ENCODE measurements around the gene RPS6KA2.
"Not testable (repeated sequence)": the region's sequence is repeated elsewhere in the genome, so short reads cannot be mapped to it uniquely, and the experiment has no call there.

Gene RPS6KA2

DNA sequence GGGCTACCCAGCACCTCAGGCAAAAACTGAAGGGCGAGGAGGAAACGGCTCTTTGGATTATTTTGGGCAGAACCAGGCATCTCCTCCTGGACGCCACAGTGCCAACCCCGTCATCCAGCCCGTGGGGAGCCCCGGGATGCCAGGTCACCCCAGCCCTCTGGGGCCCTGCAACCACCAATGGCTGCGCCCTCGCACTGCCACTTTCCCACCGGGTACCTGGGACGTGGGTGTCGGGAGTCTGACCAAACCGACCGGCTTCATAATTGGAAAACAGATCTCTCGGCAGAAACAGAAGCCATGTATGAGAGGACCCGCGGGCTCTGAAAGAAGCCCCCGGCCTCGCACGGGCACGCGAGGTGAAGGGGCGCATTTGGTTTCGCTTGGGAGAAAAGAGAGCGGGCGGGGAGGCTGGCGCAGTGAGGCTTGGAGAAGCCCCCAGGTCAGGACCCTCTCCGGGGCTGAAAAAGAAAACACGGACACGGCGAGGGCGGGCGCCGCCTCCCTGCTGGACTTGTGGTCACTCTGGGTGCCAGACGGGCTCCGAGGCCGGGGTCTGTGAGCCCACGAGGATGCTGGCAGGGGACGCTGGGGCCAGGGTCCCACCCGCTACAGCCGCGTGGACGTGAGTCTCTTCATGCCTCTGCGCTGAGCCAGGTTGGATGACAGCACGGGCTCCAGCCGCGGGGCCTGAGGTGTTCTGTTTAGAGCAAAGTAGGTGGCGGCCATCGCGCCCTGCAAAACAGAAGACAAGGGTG lies 214.7 kb downstream of the RPS6KA2 start:
- no peak for FAIRE-seq

GRCh38 chr6:166411721-166412151 lies 215.3 kb downstream of the RPS6KA2 start:
- FAIRE-seq: no peak

GRCh38 chr6:166411271-166411670 lies 215.8 kb downstream of the RPS6KA2 start:
- FAIRE-seq: no peak

DNA sequence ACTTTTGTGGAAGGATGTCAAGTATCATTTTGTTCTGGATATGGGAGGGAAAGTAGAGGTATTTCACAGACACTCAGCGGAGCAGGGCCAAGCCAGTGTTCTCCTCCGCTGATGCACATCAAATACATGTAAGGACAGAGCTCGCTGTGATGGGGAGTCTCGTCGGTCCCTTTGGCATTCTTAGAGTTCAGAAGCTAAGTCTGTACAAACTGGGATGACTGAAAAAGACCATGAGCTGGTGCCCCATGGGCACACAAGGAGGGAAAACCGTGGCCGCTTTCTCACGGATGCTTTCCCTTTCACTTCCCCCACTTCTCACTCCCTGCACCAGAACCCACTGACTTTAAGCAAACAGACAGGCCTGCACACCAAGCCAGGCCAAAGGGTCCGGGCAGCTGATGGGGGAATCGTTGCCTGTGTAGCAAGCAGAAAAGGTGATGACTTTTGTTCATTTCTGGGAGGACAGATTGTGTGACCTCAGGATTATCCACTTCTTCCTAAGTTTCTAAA lies 216.6 kb downstream of the RPS6KA2 start:
- FAIRE-seq: no peak

GRCh38 chr6:166408936-166409755 lies 217.9 kb downstream of the RPS6KA2 start:
- FAIRE-seq: no peak

DNA sequence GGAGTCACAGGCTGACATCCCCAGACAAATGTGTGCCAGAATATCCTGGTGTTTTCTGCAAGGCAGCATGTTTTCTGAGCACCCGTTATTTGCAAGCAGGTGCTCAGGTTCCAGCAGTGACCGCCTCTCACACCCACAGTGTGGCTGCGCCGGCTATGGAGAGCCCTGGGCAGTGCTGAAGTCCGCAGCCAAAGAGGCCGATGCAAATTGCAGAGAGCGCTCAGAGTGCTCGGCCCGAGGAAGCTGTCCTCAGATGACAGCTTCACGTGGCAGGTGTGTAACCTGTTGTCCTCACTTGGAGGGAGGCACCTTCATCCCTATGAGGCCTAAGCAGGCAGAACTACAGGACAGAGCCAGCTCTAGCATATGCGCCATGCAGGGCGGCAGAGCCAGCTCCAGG lies 220.9 kb downstream of the RPS6KA2 start:
- no peak for FAIRE-seq

DNA sequence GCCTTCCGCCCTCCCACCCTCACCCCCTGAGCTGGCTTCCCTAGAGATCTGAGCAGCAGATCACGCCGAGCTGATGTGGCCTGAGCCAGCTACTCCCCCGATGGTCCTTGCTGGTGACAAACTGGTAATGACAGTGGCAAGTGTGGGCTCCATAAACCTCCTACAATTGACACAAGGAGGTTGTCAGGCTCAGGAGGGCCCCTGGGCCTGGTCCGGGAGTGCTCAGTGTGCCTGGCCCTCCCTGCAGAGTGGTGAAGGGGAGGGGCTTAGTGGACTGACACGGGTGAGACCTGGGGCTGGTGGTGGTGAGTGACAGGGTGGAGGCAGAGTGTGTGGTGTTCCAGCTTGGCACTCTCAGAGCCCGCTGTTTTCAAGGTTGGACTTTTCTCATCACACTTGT lies 221.7 kb downstream of the RPS6KA2 start:
- no peak for FAIRE-seq

GRCh38 chr6:166402582-166403277 lies 224.3 kb downstream of the RPS6KA2 start:
- FAIRE-seq: no peak

GRCh38 chr6:166400649-166401250 lies 226.3 kb downstream of the RPS6KA2 start:
- FAIRE-seq: peak; percentile 52

- no peak for FAIRE-seq
Observed at GRCh38 chr6:166400181-166400580, 226.9 kb downstream of the RPS6KA2 start.

DNA sequence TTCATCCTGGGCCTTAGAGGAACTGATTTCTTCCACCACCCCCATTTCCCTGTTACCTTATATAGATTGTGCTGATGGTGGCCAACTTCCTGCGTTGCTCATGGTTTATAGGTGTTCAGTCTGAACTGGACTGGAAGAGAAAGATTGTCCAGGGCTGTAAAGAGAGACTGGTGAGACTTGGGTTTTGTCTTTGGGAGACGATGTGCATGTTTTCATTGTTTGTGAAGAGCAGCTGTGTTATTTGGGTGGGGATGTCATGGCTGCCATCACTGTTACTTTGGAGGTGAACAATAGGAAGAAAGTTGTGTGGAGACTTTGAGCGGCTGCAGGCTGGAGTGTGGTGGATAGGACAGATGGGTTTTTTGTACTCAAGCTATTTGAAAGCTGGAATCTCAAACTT lies 228.7 kb downstream of the RPS6KA2 start:
- FAIRE-seq: no peak

DNA sequence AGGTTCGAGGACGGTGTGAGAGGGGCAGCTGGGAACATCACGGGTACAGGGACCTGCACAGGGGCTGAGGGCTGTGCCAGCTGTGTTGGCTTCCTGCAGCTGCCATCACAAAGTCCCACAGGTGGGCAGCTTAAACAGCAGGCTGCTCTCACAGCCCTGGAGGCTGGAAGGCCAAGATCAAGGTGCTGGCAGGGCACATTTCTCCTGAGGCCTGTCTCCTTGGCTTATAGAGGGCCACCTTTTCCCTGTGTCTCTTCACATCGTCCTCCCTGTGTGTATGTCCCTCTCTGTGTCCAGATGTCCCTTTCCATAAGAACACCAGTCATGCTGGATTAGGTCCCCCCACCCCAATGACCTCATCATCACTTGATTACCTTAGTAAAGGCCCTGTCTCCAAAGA lies 229.2 kb downstream of the RPS6KA2 start:
- FAIRE-seq: no peak

DNA sequence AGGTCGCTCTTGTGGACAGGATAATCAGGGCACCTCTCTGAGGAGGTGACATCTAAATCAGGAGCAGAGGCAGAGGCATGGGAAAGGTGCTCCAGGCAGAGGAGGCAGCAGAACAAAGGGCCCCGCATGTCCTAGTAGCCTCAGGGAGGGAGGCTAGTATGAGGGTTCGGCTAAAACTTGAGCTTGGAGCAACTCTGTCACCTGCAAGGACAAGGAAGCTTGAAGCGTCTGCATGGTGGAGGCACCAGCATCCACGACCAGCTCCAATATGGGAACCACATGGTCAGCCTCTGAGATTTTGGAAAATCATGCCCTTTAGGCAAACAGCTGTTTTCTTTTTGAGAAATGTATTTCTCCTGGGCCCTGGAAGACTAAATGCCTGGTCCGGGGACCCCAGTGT lies 231.3 kb downstream of the RPS6KA2 start:
- FAIRE-seq: no peak

- no peak for FAIRE-seq
Observed at GRCh38 chr6:166395351-166395750, 231.7 kb downstream of the RPS6KA2 start.

GRCh38 chr6:166394036-166394892 lies 232.8 kb downstream of the RPS6KA2 start:
- FAIRE-seq: no peak

DNA sequence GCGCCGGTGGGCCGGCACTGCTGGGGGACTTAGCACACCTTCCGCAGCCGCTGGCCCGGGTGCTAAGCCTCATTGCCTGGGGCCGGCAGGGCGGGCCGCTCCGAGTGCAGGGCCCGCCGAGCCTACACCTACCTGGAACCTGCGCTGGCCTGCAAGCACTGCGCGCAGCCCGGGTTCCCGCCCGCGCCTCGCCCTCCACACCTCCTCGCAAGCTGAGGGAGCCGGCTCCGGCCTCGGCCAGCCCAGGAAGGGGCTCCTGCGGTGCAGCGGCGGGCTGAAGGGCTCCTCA lies 233.6 kb downstream of the RPS6KA2 start:
- FAIRE-seq: no peak

DNA sequence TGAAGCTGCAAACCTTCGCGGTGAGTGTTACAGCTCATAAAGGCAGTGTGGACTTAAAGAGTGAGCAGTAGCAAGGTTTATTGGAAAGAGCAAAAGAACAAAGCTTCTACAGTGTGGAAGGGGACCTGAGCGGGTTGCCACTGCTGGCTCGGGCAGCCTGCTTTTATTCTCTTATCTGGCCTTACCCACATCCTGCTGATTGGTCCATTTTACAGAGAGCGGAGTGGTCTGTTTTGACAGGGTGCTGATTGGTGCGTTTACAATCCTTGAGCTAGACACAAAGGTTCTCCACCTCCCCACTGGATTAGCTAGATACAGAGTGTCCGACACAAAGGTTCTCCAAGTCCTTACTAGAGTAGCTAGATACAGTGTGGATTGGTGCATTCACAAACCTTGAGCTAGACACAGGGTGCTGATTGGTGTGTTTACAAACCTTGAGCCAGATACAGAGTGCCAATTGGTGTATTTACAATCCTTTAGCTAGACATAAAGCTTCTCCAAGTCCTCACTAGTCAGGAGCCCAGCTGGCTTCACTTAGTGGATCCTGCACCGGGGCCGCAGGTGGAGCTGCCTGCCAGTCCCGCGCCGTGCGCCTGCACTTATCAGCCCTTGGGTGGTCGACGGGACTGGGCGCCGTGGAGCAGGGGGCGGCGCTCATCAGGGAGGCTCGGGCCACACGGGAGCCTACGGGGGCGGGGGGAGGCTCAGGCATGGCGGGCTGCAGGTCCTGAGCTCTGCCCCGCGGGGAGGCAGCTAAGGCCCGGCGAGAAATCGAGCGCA lies 234.1 kb downstream of the RPS6KA2 start:
- not testable (repeated sequence) for FAIRE-seq

DNA sequence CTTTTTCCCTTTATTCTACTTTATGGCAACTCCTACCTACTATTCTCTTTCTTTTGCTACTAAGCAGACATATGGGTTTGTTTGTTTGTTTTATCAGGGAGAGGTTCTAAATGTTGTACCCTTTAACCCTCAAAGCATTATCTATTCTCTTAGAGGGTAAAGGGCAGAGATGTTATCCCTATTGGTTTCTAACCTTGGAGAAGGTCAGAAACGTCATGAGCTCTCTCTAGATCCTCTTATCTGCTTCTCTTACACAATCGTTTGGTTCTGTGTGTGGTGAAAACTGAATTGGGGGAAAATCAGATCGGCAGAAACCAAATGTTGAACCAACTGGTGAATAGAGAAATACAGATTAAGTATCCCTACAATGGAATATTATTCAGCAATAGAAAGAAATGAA lies 237.9 kb downstream of the RPS6KA2 start:
- FAIRE-seq: no peak

DNA sequence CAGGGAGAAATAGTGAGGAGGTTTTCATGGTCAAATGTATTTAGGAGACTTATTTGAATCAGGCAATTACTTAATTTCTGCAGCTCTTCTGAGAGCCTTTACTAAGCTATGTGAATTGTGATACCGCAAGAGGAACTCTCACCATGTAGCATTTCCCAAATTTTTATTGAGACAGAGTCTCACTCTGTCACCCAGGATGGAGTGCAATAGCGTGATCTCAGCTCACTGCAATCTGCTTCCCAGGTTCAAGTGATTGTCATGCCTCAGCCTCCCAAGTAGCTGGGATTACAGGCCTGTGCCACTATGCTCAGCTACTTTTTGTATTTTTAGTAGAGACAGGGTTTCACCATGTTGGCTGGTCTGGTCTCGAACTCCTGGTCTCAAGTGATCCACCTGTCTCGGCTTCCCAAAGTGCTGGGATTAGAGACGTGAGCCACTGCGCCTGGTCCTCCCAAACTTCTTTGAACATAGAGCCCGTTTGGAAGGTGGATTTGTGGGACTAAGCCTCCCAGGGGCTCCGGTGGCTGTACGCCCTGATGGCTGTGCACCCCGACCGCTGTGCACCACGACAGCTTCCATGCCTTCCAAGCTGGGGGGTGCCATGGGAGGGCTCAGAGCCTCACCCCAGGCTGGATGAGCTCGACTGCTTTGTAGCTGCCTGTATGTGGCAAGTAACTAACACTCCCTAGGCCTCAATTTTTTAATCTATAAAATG lies 238.6 kb downstream of the RPS6KA2 start:
- FAIRE-seq: no peak

- FAIRE-seq: no peak
Observed at GRCh38 chr6:166387642-166388289, 239.3 kb downstream of the RPS6KA2 start.
